Measurements from ENCODE around the gene MEPCE. TPM values are rescaled to one million over a fixed set of nuclear protein-coding genes. Genes with fewer than 3 reads are reported as not detected.

Gene MEPCE
- polyA plus RNA-seq, 1 donor (not counting 4 experiments of a cell fraction or from before 2014, with no cell fraction given), result 10.6 TPM

GRCh38 chr7:100386940-100387339 lies 42.7 kb upstream of the MEPCE start:
- Histone ChIP-seq H3K4me3 (ENCODE audit: control insufficient read depth in 2 of 3, extremely low read depth in 1 of 3, insufficient read depth in 2 of 3, low read depth in 1 of 3, low read length in 3 of 3) (no peak overlapping the region), H3K27ac (ENCODE audit: control insufficient read depth, insufficient read depth, low read length) (no peak overlapping the region), H3K4me2 (ENCODE audit: control insufficient read depth, extremely low read depth, insufficient read depth, low read depth, low read length) (no peak overlapping the region), H3K4me1 (ENCODE audit: control insufficient read depth, extremely low read depth, insufficient read depth, low read length) (no peaks in the 10 kb centered on the region), H3K9me3 (ENCODE audit: control insufficient read depth, low read depth, low read length) (no peaks in the 10 kb centered on the region), H3K27me3 (ENCODE audit: control insufficient read depth, extremely low read depth, insufficient read depth, low read length) (peaks cover 4% of the 10 kb centered on the region), H4K20me1 (ENCODE audit: control insufficient read depth, extremely low read depth, insufficient read depth, low read length) (no peaks in the 10 kb centered on the region), H3K9me1 (ENCODE audit: control insufficient read depth, extremely low read depth, insufficient read depth, low read length) (no peaks in the 10 kb centered on the region), H3K36me3 (ENCODE audit: control insufficient read depth in 2 of 2, extremely low read depth in 1 of 2, insufficient read depth in 2 of 2, low read length in 2 of 2) (no peaks in the 10 kb centered on the region), H2AFZ (ENCODE audit: control insufficient read depth, low read length) (no peak overlapping the region), H3K9ac (ENCODE audit: control insufficient read depth, extremely low read depth, insufficient read depth, low read length) (no peak overlapping the region), H3K79me2 (ENCODE audit: control insufficient read depth, insufficient read depth, low read length) (no peaks in the 10 kb centered on the region)
- FAIRE-seq (no peak), DNase-seq (ENCODE audit: low read depth, low spot score) (no peak)
- TF ChIP-seq CTCF (optimal IDR thresholded peaks at IDR 0.05 in 1 of 3, IDR thresholded peaks at IDR 0.05 in 1 of 3, conservative IDR thresholded peaks at IDR 0.05 in 1 of 3; ENCODE audit: extremely low read depth in 1 of 3, insufficient read depth in 2 of 3, low read length in 3 of 3), result no peak
- TF ChIP-seq EZH2 (IDR thresholded peaks at IDR 0.05; ENCODE audit: low read length), result no peak
- dilution Hi-C loops (cut with MboI; ENCODE audit: extremely low pct_ligation_motif_present, low sequenced_read_pairs), result no loop called here

GRCh38 chr7:100387695-100388094 lies 41.9 kb upstream of the MEPCE start:
- Histone ChIP-seq H2AFZ (ENCODE audit: control insufficient read depth, low read length) (no peak overlapping the region), H3K27ac (ENCODE audit: control insufficient read depth, insufficient read depth, low read length) (no peak overlapping the region), H3K9ac (ENCODE audit: control insufficient read depth, extremely low read depth, insufficient read depth, low read length) (no peak overlapping the region), H3K27me3 (ENCODE audit: control insufficient read depth, extremely low read depth, insufficient read depth, low read length) (peaks cover 4% of the 10 kb centered on the region), H3K4me1 (ENCODE audit: control insufficient read depth, extremely low read depth, insufficient read depth, low read length) (no peaks in the 10 kb centered on the region), H3K36me3 (ENCODE audit: control insufficient read depth in 2 of 2, extremely low read depth in 1 of 2, insufficient read depth in 2 of 2, low read length in 2 of 2) (no peaks in the 10 kb centered on the region), H4K20me1 (ENCODE audit: control insufficient read depth, extremely low read depth, insufficient read depth, low read length) (no peaks in the 10 kb centered on the region), H3K4me2 (ENCODE audit: control insufficient read depth, extremely low read depth, insufficient read depth, low read depth, low read length) (no peak overlapping the region), H3K9me1 (ENCODE audit: control insufficient read depth, extremely low read depth, insufficient read depth, low read length) (no peaks in the 10 kb centered on the region), H3K79me2 (ENCODE audit: control insufficient read depth, insufficient read depth, low read length) (no peaks in the 10 kb centered on the region), H3K9me3 (ENCODE audit: control insufficient read depth, low read depth, low read length) (no peaks in the 10 kb centered on the region), H3K4me3 (ENCODE audit: control insufficient read depth in 2 of 3, extremely low read depth in 1 of 3, insufficient read depth in 2 of 3, low read depth in 1 of 3, low read length in 3 of 3) (no peak overlapping the region)
- dilution Hi-C loops (cut with MboI; ENCODE audit: extremely low pct_ligation_motif_present, low sequenced_read_pairs), result no loop called here
- TF ChIP-seq CTCF (optimal IDR thresholded peaks at IDR 0.05 in 1 of 3, IDR thresholded peaks at IDR 0.05 in 1 of 3, conservative IDR thresholded peaks at IDR 0.05 in 1 of 3; ENCODE audit: extremely low read depth in 1 of 3, insufficient read depth in 2 of 3, low read length in 3 of 3), result no peak
- no peak for TF ChIP-seq EZH2 (IDR thresholded peaks at IDR 0.05; ENCODE audit: low read length)
- FAIRE-seq (no peak), DNase-seq (ENCODE audit: low read depth, low spot score) (no peak)
